HG03066 (cell line): ENCODE results near the gene GIMAP8.
A peak's percentile ranks its signal among the peaks of the same experiment; 100 is the strongest.

Experiments used
- ATAC-seq: cut with Tn5 transposase; IDR thresholded peaks from one replicate; pipeline ENCODE4 v1.9.1; 2021; ENCODE audit warnings: low read depth; ENCODE audit not compliant: unreplicated experiment

Gene GIMAP8

DNA sequence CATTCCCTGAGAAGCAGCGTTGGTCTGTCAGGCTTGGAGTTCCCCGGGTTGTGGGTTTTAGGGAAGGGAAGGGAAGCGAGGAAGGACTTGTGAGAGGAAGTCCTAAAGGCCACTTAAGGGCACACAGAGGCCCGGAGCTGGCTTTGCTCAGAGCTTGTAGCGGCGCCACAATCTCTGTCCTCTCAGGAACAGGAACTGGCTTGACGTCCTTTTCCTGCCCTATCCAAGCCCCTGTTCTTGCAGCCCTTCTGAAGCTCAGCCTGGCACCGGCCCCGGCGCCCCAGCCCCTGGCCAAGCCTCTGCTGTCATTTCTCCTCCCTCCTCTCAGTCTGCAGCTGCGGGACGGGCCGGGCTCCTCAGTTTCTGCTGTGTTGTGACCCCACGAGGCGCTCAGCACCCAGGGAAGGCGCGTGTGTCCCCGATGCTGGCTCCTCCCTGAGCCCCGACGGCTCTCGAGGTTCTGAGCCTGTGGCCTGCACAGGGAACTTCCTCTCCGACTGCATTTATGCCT is at the start of gene GIMAP8:
Gene GIMAP8 (plus strand): TSS at position 140 of the 511 bp plus-strand sequence. CDS start 16,069 bp downstream, outside the sequence.
- peak; percentile 32 for ATAC-seq

- no peak for ATAC-seq
Observed at GRCh38 chr7:150400788-150401423, 49.5 kb upstream of the GIMAP8 start.

- ATAC-seq, result no peak
Observed at GRCh38 chr7:150401424-150401790, 49.0 kb upstream of the GIMAP8 start.

DNA sequence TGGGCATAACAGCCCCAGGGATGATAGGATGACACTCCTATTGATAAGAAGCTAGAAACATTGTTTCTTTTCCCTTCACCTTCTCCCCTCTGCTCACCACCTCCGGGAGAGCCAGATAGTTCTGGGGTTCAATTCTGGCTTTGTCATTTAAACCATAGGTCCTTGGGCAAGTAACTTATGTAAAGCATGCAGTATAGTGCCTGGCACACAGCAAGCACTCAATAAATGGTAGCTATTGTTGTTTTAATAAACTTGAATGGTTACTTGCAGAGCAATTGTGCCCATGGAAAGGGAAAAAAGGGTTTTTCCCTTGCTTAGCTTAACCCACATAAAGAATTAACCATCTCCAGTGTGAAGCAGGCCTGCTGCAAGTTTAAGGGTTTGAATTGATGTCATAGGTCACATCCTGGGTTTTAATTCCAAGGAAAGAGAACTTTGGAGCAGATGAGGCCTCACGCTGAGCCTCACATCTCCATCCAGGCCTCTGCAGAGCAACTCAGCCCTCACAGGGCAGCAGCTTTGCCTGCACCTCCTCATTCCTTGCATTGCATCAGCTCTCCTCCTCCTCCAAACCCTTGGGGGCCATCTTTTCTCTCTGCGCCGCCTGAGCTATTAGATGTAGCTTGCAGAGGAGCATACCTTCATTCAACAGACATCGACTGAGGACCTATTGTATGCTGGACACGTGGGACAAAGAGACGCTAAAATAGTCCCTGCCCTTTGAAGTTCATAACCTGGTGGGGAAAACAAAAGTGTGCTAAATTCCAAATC is 48.4 kb upstream of the GIMAP8 start:
- no peak for ATAC-seq

- ATAC-seq, result no peak
Observed at GRCh38 chr7:150402671-150403321, 47.6 kb upstream of the GIMAP8 start.

- no peak for ATAC-seq
Observed at GRCh38 chr7:150403376-150404171, 46.9 kb upstream of the GIMAP8 start.

DNA sequence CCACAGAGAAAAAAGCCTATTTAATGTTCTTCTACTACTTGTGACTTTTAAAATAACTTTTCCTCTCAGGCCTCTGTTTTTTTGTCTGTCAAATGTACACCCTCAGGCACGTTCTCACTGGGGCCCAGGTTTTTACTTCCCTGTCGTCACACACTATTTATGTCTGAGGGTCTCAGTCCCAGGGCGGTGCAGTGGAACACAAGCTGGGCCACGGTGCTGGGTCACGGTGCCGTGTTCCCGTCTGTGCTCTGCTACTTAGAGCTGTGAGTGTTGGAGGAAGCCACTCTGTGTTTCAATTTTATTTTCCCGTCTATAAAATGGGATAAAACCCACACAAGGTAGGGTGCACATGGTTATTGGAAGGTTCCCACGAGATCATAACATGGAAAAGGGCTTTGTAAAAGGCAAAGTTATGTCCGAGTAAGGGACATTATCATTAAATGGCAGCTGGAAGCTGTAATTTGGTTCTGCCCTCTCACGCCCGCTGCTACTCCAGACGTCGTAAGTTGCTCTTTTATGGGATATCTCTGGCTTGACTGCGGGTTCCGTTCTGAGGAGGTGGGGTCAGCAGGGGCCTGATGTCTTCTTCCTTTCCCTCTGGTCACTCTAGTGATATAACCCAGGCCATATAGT is 46.1 kb upstream of the GIMAP8 start:
- no peak for ATAC-seq

DNA sequence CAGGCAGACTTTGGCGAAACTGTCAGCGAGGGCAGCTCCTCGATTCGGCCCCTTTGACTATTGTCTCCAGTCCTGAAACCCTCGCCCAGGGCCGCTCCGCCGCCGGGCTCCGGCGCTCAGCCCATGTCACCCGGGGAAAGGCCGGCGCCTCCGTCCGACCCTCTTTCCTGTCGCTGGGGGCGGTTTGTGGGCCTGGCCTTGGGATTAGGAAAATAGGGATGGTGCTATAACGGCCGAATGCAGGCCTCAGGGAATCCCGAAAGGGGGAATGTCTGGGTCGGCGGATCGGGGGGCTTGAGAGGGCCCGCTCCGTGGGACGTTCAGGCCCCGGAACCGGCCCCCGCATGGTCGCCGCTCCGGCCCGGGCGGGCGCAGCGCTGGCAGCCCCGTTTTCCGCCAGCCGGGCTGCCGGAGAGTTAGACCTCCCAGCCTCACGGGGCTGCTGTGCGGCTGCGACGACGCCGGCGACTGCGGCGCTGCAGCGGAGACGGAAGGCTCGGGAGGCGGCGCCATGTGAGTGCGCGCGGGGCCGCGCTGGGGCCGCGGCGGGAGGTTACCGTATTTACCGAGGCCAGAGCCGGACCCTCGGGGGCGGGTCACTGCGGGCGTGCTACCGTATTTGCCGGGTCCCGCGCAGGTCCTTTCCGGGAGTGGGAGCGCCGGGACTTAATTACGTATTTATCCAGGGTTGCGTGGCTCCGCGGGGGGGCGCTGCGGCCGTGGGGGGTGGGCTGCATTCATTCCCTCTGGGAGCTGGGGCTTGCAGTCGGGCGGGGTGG is 45.4 kb upstream of the GIMAP8 start:
- peak; percentile 47 for ATAC-seq

- no peak for ATAC-seq
Observed at GRCh38 chr7:150405584-150406311, 44.7 kb upstream of the GIMAP8 start.

- ATAC-seq, result no peak
Observed at GRCh38 chr7:150406312-150406566, 44.2 kb upstream of the GIMAP8 start.

DNA sequence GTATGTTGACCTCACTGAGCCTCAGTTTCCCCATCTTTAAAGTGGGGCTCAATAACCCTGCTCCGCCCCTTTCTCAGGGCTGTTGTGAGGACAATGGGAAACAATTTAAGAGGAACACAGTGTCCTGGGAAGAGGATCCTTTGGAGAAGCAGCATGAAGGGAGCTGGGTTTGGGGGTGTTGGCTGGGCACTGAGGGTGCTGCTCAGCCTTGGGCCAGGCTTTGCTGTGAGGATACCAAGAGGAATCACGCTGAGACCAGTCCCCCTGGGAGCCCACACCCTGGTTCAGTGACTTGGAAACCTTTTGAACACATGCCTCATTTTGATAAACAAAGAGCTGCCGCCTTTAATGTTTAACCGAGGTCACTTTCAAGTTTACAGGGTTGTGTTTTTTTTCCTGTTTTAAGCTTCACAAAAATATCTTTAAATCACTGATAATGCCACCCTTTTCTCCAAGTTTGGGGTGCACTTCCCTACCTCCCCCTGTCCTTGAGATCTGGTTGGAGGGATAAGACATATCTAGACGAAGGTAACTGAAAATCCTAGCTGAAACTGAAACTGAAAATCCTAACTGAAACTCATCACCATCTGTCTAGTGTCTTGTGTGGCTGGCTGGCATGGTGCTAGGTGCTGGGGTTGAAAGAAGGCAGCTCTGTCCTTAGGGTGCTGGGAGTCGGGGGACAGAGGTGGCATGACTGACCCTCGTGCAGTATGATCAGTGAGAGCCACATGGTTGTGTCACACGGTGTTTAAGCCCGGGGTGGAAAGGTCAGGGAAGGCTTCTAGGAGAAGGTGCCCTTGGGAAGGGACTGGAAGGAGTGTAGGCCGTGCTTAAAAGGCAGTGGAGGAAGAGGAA is 43.6 kb upstream of the GIMAP8 start:
- ATAC-seq, result peak; percentile 52

- ATAC-seq, result no peak
Observed at GRCh38 chr7:150407588-150408392, 42.6 kb upstream of the GIMAP8 start.

GRCh38 chr7:150408393-150409299 is 41.8 kb upstream of the GIMAP8 start:
- no peak for ATAC-seq

DNA sequence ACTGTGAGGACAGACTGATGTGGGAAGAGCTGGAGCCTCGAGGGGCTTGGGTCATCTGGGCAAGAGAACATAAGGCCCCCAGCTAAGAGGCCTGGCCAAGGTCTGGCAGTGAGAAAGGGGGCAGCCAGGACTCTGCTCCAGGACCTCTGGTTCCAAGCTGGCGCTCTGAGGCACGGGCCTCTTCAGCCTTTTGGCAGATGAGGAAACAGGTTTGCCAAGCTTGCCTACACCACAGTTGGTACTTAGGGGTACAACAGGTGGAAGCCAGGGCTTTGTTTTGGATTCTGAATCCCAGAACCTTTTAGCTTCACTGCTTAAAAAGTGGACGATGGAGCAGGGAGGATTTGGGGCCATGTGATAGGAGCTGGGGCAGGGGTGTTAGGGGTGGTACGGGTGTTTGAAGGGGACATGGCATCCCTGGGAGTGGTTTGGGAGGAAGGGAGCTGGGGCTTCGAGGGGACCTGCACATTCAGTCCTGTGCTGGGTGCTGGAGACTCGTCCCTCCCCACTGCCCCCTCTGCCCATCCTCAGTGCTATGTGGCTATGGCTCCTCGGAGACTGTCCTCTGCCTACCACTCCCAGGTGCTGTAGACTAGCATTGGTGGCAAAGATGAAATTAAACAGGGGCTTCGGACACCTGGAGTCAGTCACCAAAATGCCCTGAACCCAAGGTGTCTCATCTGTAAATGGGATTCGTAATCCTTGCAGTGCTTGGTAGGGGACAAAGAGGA is 41.0 kb upstream of the GIMAP8 start:
- no peak for ATAC-seq

DNA sequence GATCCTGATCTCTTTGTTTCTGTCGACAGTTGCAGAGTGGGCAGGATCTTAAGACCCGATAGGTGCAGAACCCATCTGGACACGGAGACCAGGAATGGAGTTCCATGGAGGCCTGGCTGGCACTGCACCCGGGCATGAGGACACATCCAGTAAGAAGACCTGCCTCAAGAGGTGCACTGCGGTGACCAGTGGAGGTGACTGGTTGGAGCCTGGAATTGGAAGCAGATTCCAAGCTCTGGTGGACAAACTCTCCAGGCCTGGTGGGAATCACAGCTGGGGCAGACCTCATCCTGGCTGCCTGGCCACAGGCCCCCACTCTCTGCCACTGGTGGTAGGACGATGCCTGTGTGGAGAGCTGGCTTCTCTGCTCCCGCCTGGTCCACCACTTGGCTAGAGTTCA is 40.3 kb upstream of the GIMAP8 start:
- no peak for ATAC-seq
